Measurements from ENCODE around the gene LRRC8B.
"Not testable (repeated sequence)": the region's sequence is repeated elsewhere in the genome, so short reads cannot be mapped to it uniquely, and the experiment has no call there.

Gene LRRC8B

GRCh38 chr1:89587729-89588161 lies 63.1 kb downstream of the LRRC8B start:
- peak; percentile 51 to 64 for DNase-seq

GRCh38 chr1:89588480-89588879 lies 63.9 kb downstream of the LRRC8B start:
- no peak for DNase-seq

GRCh38 chr1:89589515-89589914 lies 64.9 kb downstream of the LRRC8B start:
- DNase-seq = no peak

GRCh38 chr1:89590341-89591080 lies 65.9 kb downstream of the LRRC8B start:
- no peak for DNase-seq

- DNase-seq = not testable (repeated sequence)
These were observed 68.3 kb downstream of the LRRC8B start for GRCh38 chr1:89592861-89593302.

GRCh38 chr1:89594096-89594740 lies 69.6 kb downstream of the LRRC8B start:
- no peak for DNase-seq

GRCh38 chr1:89596698-89597097 lies 72.1 kb downstream of the LRRC8B start:
- peak; percentile 43 to 59 for DNase-seq

- DNase-seq = peak; percentile 8 to 61
These were observed 74.1 kb downstream of the LRRC8B start for GRCh38 chr1:89598450-89599331.

GRCh38 chr1:89599332-89599630 lies 74.7 kb downstream of the LRRC8B start:
- no peak for DNase-seq

GRCh38 chr1:89600451-89601224 lies 76.0 kb downstream of the LRRC8B start:
- no peak for DNase-seq

- DNase-seq = no peak
These were observed 78.3 kb downstream of the LRRC8B start for GRCh38 chr1:89602871-89603404.

GRCh38 chr1:89603651-89604413 lies 79.2 kb downstream of the LRRC8B start:
- no peak for DNase-seq

- DNase-seq = no peak
These were observed 79.7 kb downstream of the LRRC8B start for GRCh38 chr1:89604414-89604735.

- no peak for DNase-seq
These were observed 81.1 kb downstream of the LRRC8B start for GRCh38 chr1:89605692-89606091.

- DNase-seq = no peak
These were observed 81.8 kb downstream of the LRRC8B start for GRCh38 chr1:89606227-89606980.

- DNase-seq = no peak
These were observed 82.5 kb downstream of the LRRC8B start for GRCh38 chr1:89607156-89607555.

- DNase-seq = no peak
These were observed 83.1 kb downstream of the LRRC8B start for GRCh38 chr1:89607586-89608318.

- DNase-seq = no peak
These were observed 83.8 kb downstream of the LRRC8B start for GRCh38 chr1:89608319-89608983.

GRCh38 chr1:89608984-89609725 lies 84.5 kb downstream of the LRRC8B start:
- DNase-seq = no peak

Data from NCI-H526 (cell line).